Middle frontal gyrus (tissue), 1 donor: Measurements from ENCODE around the gene SNAPC5.
A peak's percentile ranks its signal among the peaks of the same experiment; 100 is the strongest.
"Not testable (repeated sequence)": the region's sequence is repeated elsewhere in the genome, so short reads cannot be mapped to it uniquely, and the experiment has no call there.

Experiments
- DNase-seq: peaks from one replicate; pipeline ENCODE4 v3.0.0-alpha.2; 2015; ENCODE audit warnings: low spot score; ENCODE audit errors: extremely low spot score

The SNAPC5 gene

GRCh38 chr15:66491846-66492245 lies 5.7 kb downstream of the SNAPC5 start:
- no peak for DNase-seq

- no peak for DNase-seq
These were observed 8.3 kb downstream of the SNAPC5 start for GRCh38 chr15:66489179-66489791.

- DNase-seq, result no peak
These were observed 9.0 kb downstream of the SNAPC5 start for GRCh38 chr15:66488525-66488924.

- DNase-seq, result no peak
These were observed 10.7 kb downstream of the SNAPC5 start for GRCh38 chr15:66486887-66487286.

GRCh38 chr15:66484539-66485112 lies 12.9 kb downstream of the SNAPC5 start:
- DNase-seq, result no peak

GRCh38 chr15:66483131-66483566 lies 14.4 kb downstream of the SNAPC5 start:
- no peak for DNase-seq

- no peak for DNase-seq
These were observed 15.0 kb downstream of the SNAPC5 start for GRCh38 chr15:66482539-66482938.

- DNase-seq, result no peak
These were observed 16.3 kb downstream of the SNAPC5 start for GRCh38 chr15:66481107-66481856.

- no peak for DNase-seq
These were observed 17.3 kb downstream of the SNAPC5 start for GRCh38 chr15:66480267-66480666.

- DNase-seq, result peak; percentile 23
These were observed 20.6 kb downstream of the SNAPC5 start for GRCh38 chr15:66477011-66477410.

GRCh38 chr15:66476535-66476934 lies 21.0 kb downstream of the SNAPC5 start:
- no peak for DNase-seq

GRCh38 chr15:66474963-66475362 lies 22.6 kb downstream of the SNAPC5 start:
- DNase-seq, result no peak

GRCh38 chr15:66474135-66474534 lies 23.4 kb downstream of the SNAPC5 start:
- no peak for DNase-seq

- no peak for DNase-seq
These were observed 25.2 kb downstream of the SNAPC5 start for GRCh38 chr15:66472176-66472999.

- DNase-seq, result not testable (repeated sequence)
These were observed 26.7 kb downstream of the SNAPC5 start for GRCh38 chr15:66470825-66471224.

GRCh38 chr15:66467162-66468040 lies 30.2 kb downstream of the SNAPC5 start:
- DNase-seq, result not testable (repeated sequence)

GRCh38 chr15:66465294-66465693 lies 32.3 kb downstream of the SNAPC5 start:
- DNase-seq, result not testable (repeated sequence)

- no peak for DNase-seq
These were observed 34.9 kb downstream of the SNAPC5 start for GRCh38 chr15:66462627-66463026.

- no peak for DNase-seq
These were observed 35.6 kb downstream of the SNAPC5 start for GRCh38 chr15:66461917-66462316.

GRCh38 chr15:66461294-66461693 lies 36.3 kb downstream of the SNAPC5 start:
- DNase-seq, result not testable (repeated sequence)
